ENCODE measurements around the gene STX12. TPM values are rescaled to one million over a fixed set of nuclear protein-coding genes. Genes with fewer than 3 reads are reported as not detected.

The STX12 gene
- total and polyA plus RNA-seq, 2 experiments from 2014 or later, result 6.1 to 9.0 TPM

DNA sequence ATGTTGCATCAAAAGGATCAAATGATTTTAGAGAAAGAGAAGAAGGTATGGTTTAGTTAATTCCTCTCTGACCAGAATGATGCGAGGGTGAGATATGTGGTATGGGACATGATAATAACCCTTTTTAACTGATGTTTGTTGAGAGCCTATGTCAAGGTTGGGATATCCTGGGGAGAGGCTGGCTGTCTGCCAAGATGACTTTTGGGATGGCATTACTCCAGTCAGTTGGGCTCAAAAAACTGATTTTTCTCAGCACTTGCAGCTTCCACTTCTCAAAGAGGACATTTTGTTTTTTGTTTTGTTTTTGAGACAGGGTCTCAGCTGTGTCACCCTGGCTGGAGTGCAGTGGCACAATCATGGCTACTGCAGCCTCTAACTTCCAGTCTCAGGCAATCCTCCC, 17.7 kb upstream of the STX12 start:
- no peaks in the 10 kb centered on the region for H3K4me1 Mint-ChIP-seq
- H3K27ac ChIP-seq (ENCODE audit: low read depth), result no peak overlapping the region

More for the DNA sequence above, 17.7 kb upstream of the STX12 start:
- Histone ChIP-seq H3K36me3 (ENCODE audit: insufficient read depth) (peaks cover 8% of the 10 kb centered on the region; the same call in 1 of the 2 replicates), H4K20me1 (replicated peaks; ENCODE audit: insufficient read depth) (no peaks in the 10 kb centered on the region; the same call in none of the 2 replicates), H2AFZ (no peak overlapping the region), H3K4me3 (no peak overlapping the region), H3F3A (replicated peaks; ENCODE audit: low read depth) (no peaks in the 10 kb centered on the region), H3K79me2 (replicated peaks; ENCODE audit: insufficient read depth) (no peaks in the 10 kb centered on the region), H3K27me3 (ENCODE audit: insufficient read depth) (no peaks in the 10 kb centered on the region), H3K4me1 (ENCODE audit: insufficient read depth) (no peaks in the 10 kb centered on the region), H3K4me2 (no peak overlapping the region), H3K9me2 (ENCODE audit: insufficient read depth) (no peaks in the 10 kb centered on the region)
- no peaks in the 10 kb centered on the region for H3K27me3 Mint-ChIP-seq (ENCODE audit: insufficient read depth, low read depth, poor library complexity)
- no peak overlapping the region for H3K4me3 Mint-ChIP-seq
- no peaks in the 10 kb centered on the region for H3K9me3 Mint-ChIP-seq
- ATAC-seq (no peak), DNase-seq (ENCODE audit: low spot score) (no peak)
- TF ChIP-seq ZNF331 (CRISPR knock-in tag; IDR thresholded peaks at IDR 0.05; ENCODE audit: low read depth), result no peak
- no peak for TF ChIP-seq ZNF114 (CRISPR knock-in tag; IDR thresholded peaks at IDR 0.05)
- TF ChIP-seq, protein P1, sequence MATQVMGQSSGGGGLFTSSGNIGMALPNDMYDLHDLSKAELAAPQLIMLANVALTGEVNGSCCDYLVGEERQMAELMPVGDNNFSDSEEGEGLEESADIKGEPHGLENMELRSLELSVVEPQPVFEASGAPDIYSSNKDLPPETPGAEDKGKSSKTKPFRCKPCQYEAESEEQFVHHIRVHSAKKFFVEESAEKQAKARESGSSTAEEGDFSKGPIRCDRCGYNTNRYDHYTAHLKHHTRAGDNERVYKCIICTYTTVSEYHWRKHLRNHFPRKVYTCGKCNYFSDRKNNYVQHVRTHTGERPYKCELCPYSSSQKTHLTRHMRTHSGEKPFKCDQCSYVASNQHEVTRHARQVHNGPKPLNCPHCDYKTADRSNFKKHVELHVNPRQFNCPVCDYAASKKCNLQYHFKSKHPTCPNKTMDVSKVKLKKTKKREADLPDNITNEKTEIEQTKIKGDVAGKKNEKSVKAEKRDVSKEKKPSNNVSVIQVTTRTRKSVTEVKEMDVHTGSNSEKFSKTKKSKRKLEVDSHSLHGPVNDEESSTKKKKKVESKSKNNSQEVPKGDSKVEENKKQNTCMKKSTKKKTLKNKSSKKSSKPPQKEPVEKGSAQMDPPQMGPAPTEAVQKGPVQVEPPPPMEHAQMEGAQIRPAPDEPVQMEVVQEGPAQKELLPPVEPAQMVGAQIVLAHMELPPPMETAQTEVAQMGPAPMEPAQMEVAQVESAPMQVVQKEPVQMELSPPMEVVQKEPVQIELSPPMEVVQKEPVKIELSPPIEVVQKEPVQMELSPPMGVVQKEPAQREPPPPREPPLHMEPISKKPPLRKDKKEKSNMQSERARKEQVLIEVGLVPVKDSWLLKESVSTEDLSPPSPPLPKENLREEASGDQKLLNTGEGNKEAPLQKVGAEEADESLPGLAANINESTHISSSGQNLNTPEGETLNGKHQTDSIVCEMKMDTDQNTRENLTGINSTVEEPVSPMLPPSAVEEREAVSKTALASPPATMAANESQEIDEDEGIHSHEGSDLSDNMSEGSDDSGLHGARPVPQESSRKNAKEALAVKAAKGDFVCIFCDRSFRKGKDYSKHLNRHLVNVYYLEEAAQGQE (IDR thresholded peaks at IDR 0.05; ENCODE audit: unreplicated experiment), result no peak
- TF ChIP-seq POLR2AphosphoS5 (IDR thresholded peaks at IDR 0.05; ENCODE audit: low read depth), result no peak
- TF ChIP-seq, protein P2, sequence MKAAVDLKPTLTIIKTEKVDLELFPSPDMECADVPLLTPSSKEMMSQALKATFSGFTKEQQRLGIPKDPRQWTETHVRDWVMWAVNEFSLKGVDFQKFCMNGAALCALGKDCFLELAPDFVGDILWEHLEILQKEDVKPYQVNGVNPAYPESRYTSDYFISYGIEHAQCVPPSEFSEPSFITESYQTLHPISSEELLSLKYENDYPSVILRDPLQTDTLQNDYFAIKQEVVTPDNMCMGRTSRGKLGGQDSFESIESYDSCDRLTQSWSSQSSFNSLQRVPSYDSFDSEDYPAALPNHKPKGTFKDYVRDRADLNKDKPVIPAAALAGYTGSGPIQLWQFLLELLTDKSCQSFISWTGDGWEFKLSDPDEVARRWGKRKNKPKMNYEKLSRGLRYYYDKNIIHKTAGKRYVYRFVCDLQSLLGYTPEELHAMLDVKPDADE (IDR thresholded peaks at IDR 0.05), result no peak
- TF ChIP-seq STAT1 (IDR thresholded peaks at IDR 0.05; ENCODE audit: unreplicated experiment), result no peak
- TF ChIP-seq, protein P3, sequence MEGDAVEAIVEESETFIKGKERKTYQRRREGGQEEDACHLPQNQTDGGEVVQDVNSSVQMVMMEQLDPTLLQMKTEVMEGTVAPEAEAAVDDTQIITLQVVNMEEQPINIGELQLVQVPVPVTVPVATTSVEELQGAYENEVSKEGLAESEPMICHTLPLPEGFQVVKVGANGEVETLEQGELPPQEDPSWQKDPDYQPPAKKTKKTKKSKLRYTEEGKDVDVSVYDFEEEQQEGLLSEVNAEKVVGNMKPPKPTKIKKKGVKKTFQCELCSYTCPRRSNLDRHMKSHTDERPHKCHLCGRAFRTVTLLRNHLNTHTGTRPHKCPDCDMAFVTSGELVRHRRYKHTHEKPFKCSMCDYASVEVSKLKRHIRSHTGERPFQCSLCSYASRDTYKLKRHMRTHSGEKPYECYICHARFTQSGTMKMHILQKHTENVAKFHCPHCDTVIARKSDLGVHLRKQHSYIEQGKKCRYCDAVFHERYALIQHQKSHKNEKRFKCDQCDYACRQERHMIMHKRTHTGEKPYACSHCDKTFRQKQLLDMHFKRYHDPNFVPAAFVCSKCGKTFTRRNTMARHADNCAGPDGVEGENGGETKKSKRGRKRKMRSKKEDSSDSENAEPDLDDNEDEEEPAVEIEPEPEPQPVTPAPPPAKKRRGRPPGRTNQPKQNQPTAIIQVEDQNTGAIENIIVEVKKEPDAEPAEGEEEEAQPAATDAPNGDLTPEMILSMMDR (conservative IDR thresholded peaks at IDR 0.05; ENCODE audit: low read depth in 2 of 2), result no peak
- TF ChIP-seq CREB1 (CRISPR knock-in tag; IDR thresholded peaks at IDR 0.05; ENCODE audit: low read depth), result no peak
- TF ChIP-seq EZH2phosphoT487 (IDR thresholded peaks at IDR 0.05; ENCODE audit: unreplicated experiment), result no peak
- TF ChIP-seq EZH2 (IDR thresholded peaks at IDR 0.05; ENCODE audit: low read depth, unreplicated experiment), result no peak
- peaks cover 12% of the 10 kb centered on the region; the same call in 2 of the 3 replicates for H3K36me3 Mint-ChIP-seq (ENCODE audit: low read depth)
- H3K27ac Mint-ChIP-seq, result no peak overlapping the region

Measured in GM23338 (cell line).